Measurements from ENCODE around the gene THSD4. TPM values are rescaled to one million over a fixed set of nuclear protein-coding genes. Genes with fewer than 3 reads are reported as not detected.

The THSD4 gene
- total RNA-seq, 2 experiments from 2014 or later: not detected

GRCh38 chr15:71542836-71543235 is 427.6 kb downstream of the THSD4 start:
- peaks cover 10% of the 10 kb centered on the region for H3K27me3 Mint-ChIP-seq
- no peak for DNase-seq
- H3K9me3 Mint-ChIP-seq: no peaks in the 10 kb centered on the region
- H3K4me3 Mint-ChIP-seq: no peak overlapping the region
- no peak overlapping the region for H3K27ac Mint-ChIP-seq
- no peaks in the 10 kb centered on the region for H3K4me1 Mint-ChIP-seq (ENCODE audit: low read depth)
- ChIA-PET POLR2A (no interaction called here), CTCF (no interaction called here)
- no peaks in the 10 kb centered on the region for H3K36me3 Mint-ChIP-seq
- intact Hi-C loops (cut with micrococcal nuclease): no loop called here

GRCh38 chr15:71543413-71543812 is 428.1 kb downstream of the THSD4 start:
- no peak for DNase-seq
- H3K27ac Mint-ChIP-seq: no peak overlapping the region
- peaks cover 10% of the 10 kb centered on the region for H3K27me3 Mint-ChIP-seq
- no peaks in the 10 kb centered on the region for H3K4me1 Mint-ChIP-seq (ENCODE audit: low read depth)
- intact Hi-C loops (cut with micrococcal nuclease): no loop called here
- H3K4me3 Mint-ChIP-seq: no peak overlapping the region
- POLR2A ChIA-PET: no interaction called here
- H3K9me3 Mint-ChIP-seq: no peaks in the 10 kb centered on the region
- no peaks in the 10 kb centered on the region for H3K36me3 Mint-ChIP-seq
- CTCF ChIA-PET: no interaction called here

GRCh38 chr15:71545223-71545760 is 430.0 kb downstream of the THSD4 start:
- no peaks in the 10 kb centered on the region for H3K4me1 Mint-ChIP-seq (ENCODE audit: low read depth)
- H3K9me3 Mint-ChIP-seq: no peaks in the 10 kb centered on the region
- ChIA-PET POLR2A (no interaction called here), CTCF (no interaction called here)
- peaks cover 13% of the 10 kb centered on the region for H3K27me3 Mint-ChIP-seq
- H3K4me3 Mint-ChIP-seq: no peak overlapping the region
- intact Hi-C loops (cut with micrococcal nuclease): no loop called here
- H3K27ac Mint-ChIP-seq: no peak overlapping the region
- DNase-seq: no peak
- H3K36me3 Mint-ChIP-seq: no peaks in the 10 kb centered on the region

- no peak for DNase-seq
- Mint-ChIP-seq H3K4me3 (no peak overlapping the region), H3K27me3 (peaks cover 13% of the 10 kb centered on the region), H3K36me3 (no peaks in the 10 kb centered on the region), H3K27ac (no peak overlapping the region), H3K4me1 (ENCODE audit: low read depth) (no peaks in the 10 kb centered on the region), H3K9me3 (no peaks in the 10 kb centered on the region)
- POLR2A ChIA-PET: no interaction called here
- CTCF ChIA-PET: no interaction called here
- intact Hi-C loops (cut with micrococcal nuclease): no loop called here
These were observed 430.7 kb downstream of the THSD4 start for GRCh38 chr15:71545923-71546322.

- intact Hi-C loops (cut with micrococcal nuclease): no loop called here
- Mint-ChIP-seq H3K4me1 (ENCODE audit: low read depth) (no peaks in the 10 kb centered on the region), H3K27ac (no peak overlapping the region), H3K9me3 (no peaks in the 10 kb centered on the region), H3K36me3 (no peaks in the 10 kb centered on the region), H3K27me3 (peaks cover 7% of the 10 kb centered on the region), H3K4me3 (no peak overlapping the region)
- ChIA-PET CTCF (interaction anchor here (0.6 kb wide), 1 partner anchor 684 kb away, joined by 3 read pairs; no protein-coding TSS in a partner anchor), POLR2A (no interaction called here)
- no peak for DNase-seq
These were observed 431.7 kb downstream of the THSD4 start for GRCh38 chr15:71547011-71547410.

GRCh38 chr15:71548401-71548807 is 433.1 kb downstream of the THSD4 start:
- ChIA-PET POLR2A (no interaction called here), CTCF (no interaction called here)
- H3K27me3 Mint-ChIP-seq: peaks cover 6% of the 10 kb centered on the region
- no peaks in the 10 kb centered on the region for H3K9me3 Mint-ChIP-seq
- intact Hi-C loops (cut with micrococcal nuclease): no loop called here
- no peaks in the 10 kb centered on the region for H3K36me3 Mint-ChIP-seq
- H3K4me1 Mint-ChIP-seq (ENCODE audit: low read depth): no peaks in the 10 kb centered on the region
- H3K4me3 Mint-ChIP-seq: no peak overlapping the region
- H3K27ac Mint-ChIP-seq: no peak overlapping the region
- DNase-seq: no peak

GRCh38 chr15:71549091-71549490 is 433.8 kb downstream of the THSD4 start:
- ChIA-PET POLR2A (no interaction called here), CTCF (no interaction called here)
- DNase-seq: no peak
- Mint-ChIP-seq H3K4me1 (ENCODE audit: low read depth) (no peaks in the 10 kb centered on the region), H3K36me3 (no peaks in the 10 kb centered on the region), H3K27ac (no peak overlapping the region), H3K27me3 (peaks cover 6% of the 10 kb centered on the region), H3K9me3 (no peaks in the 10 kb centered on the region), H3K4me3 (no peak overlapping the region)
- intact Hi-C loops (cut with micrococcal nuclease): no loop called here

GRCh38 chr15:71549697-71550096 is 434.4 kb downstream of the THSD4 start:
- ChIA-PET POLR2A (no interaction called here), CTCF (no interaction called here)
- no peak for DNase-seq
- no peaks in the 10 kb centered on the region for H3K4me1 Mint-ChIP-seq (ENCODE audit: low read depth)
- H3K27me3 Mint-ChIP-seq: peaks cover 6% of the 10 kb centered on the region
- H3K9me3 Mint-ChIP-seq: no peaks in the 10 kb centered on the region
- no peaks in the 10 kb centered on the region for H3K36me3 Mint-ChIP-seq
- H3K4me3 Mint-ChIP-seq: no peak overlapping the region
- intact Hi-C loops (cut with micrococcal nuclease): no loop called here
- no peak overlapping the region for H3K27ac Mint-ChIP-seq

GRCh38 chr15:71551566-71551965 is 436.3 kb downstream of the THSD4 start:
- Mint-ChIP-seq H3K27me3 (peaks cover 6% of the 10 kb centered on the region), H3K36me3 (no peaks in the 10 kb centered on the region), H3K27ac (no peak overlapping the region), H3K4me3 (no peak overlapping the region), H3K4me1 (ENCODE audit: low read depth) (no peaks in the 10 kb centered on the region), H3K9me3 (no peaks in the 10 kb centered on the region)
- no peak for DNase-seq
- ChIA-PET POLR2A (no interaction called here), CTCF (no interaction called here)
- intact Hi-C loops (cut with micrococcal nuclease): no loop called here

GRCh38 chr15:71559098-71559497 is 443.8 kb downstream of the THSD4 start:
- Mint-ChIP-seq H3K4me1 (ENCODE audit: low read depth) (no peaks in the 10 kb centered on the region), H3K4me3 (no peak overlapping the region), H3K27ac (no peak overlapping the region), H3K27me3 (peaks cover 12% of the 10 kb centered on the region), H3K9me3 (peaks cover 3% of the 10 kb centered on the region), H3K36me3 (peaks cover 2% of the 10 kb centered on the region)
- ChIA-PET CTCF (no interaction called here), POLR2A (interaction anchor here (0.8 kb wide), 1 partner anchor 9 kb away, joined by 3 read pairs; no protein-coding TSS in a partner anchor)
- intact Hi-C loops (cut with micrococcal nuclease): no loop called here
- DNase-seq: no peak

- intact Hi-C loops (cut with micrococcal nuclease): no loop called here
- Mint-ChIP-seq H3K27ac (no peak overlapping the region), H3K4me1 (ENCODE audit: low read depth) (no peaks in the 10 kb centered on the region), H3K4me3 (no peak overlapping the region), H3K27me3 (peaks cover 12% of the 10 kb centered on the region), H3K9me3 (peaks cover 3% of the 10 kb centered on the region), H3K36me3 (peaks cover 2% of the 10 kb centered on the region)
- POLR2A ChIA-PET: interaction anchor here (0.8 kb wide), 1 partner anchor 9 kb away, joined by 3 read pairs; no protein-coding TSS in a partner anchor
- CTCF ChIA-PET: no interaction called here
- DNase-seq: no peak
These were observed 444.3 kb downstream of the THSD4 start for GRCh38 chr15:71559616-71560015.

- ChIA-PET CTCF (no interaction called here), POLR2A (no interaction called here)
- H3K4me1 Mint-ChIP-seq (ENCODE audit: low read depth): no peaks in the 10 kb centered on the region
- intact Hi-C loops (cut with micrococcal nuclease): no loop called here
- H3K27me3 Mint-ChIP-seq: peaks cover 12% of the 10 kb centered on the region
- H3K27ac Mint-ChIP-seq: no peak overlapping the region
- H3K4me3 Mint-ChIP-seq: no peak overlapping the region
- DNase-seq: no peak
- peaks cover 3% of the 10 kb centered on the region for H3K9me3 Mint-ChIP-seq
- peaks cover 2% of the 10 kb centered on the region for H3K36me3 Mint-ChIP-seq
These were observed 447.0 kb downstream of the THSD4 start for GRCh38 chr15:71562251-71562650.

GRCh38 chr15:71564217-71564616 is 448.9 kb downstream of the THSD4 start:
- Mint-ChIP-seq H3K27me3 (peaks cover 14% of the 10 kb centered on the region), H3K27ac (no peak overlapping the region), H3K4me3 (no peak overlapping the region), H3K4me1 (ENCODE audit: low read depth) (no peaks in the 10 kb centered on the region), H3K36me3 (no peaks in the 10 kb centered on the region), H3K9me3 (no peaks in the 10 kb centered on the region)
- DNase-seq: no peak
- intact Hi-C loops (cut with micrococcal nuclease): no loop called here
- CTCF ChIA-PET: no interaction called here
- POLR2A ChIA-PET: no interaction called here

Data from activated CD4-positive, alpha-beta memory T cell treated with anti-CD3 and anti-CD28 coated beads for 36 hours (primary cell).